Left lung (tissue), 10 donors: Measurements from ENCODE around the gene ACVR1B. TPM values are rescaled to one million over a fixed set of nuclear protein-coding genes. Genes with fewer than 3 reads are reported as not detected.
A peak's percentile ranks its signal among the peaks of the same experiment; 100 is the strongest.

ENCODE experiments used
- ATAC-seq: fragments of 200-7000 bp; cut with Tn5 transposase; one replicate; pipeline ENCODE4 v1.9.1; 2020; ENCODE audit warnings: moderate library complexity
- DNase-seq, 4 donors: peaks; one replicate each; pipeline ENCODE4 v3.0.0-alpha.2; 2013 to 2020
- H3K27ac ChIP-seq, 2 donors: fragments of 200-600 bp; sonication (generic) in 1 of 2; one replicate each; pipeline versions ENCODE4 v1.5.0 to v1.8.0; 2020 to 2021
- H3K27me3 ChIP-seq, 2 donors: fragments of 200-600 bp; sonication (generic) in 1 of 2; one replicate each; pipeline versions ENCODE4 v1.5.0 to v1.8.0; 2020 to 2021
- H3K36me3 ChIP-seq, 2 donors: fragments of 200-600 bp; sonication (generic) in 1 of 2; one replicate each; pipeline versions ENCODE4 v1.5.0 to v1.8.0; 2020 to 2021
- H3K4me1 ChIP-seq, 2 donors: fragments of 200-600 bp; one replicate each; pipeline ENCODE4 v1.8.0; 2021
- H3K4me3 ChIP-seq, 2 donors: fragments of 200-600 bp; sonication (generic) in 1 of 2; one replicate each; pipeline versions ENCODE4 v1.5.0 to v1.8.0; 2020 to 2021; ENCODE audit warnings: mild to moderate bottlenecking in 1 of 2
- H3K9me3 ChIP-seq, 2 donors: fragments of 200-600 bp; sonication (generic) in 1 of 2; one replicate each; pipeline versions ENCODE4 v1.5.0 to v1.8.0; 2020 to 2021
- CTCF ChIP-seq, 2 donors: fragments of 200-600 bp; sonication (generic) in 1 of 2; IDR thresholded peaks; one replicate each; pipeline versions ENCODE4 v1.5.0 to v1.8.0; 2021; ENCODE audit warnings: antibody characterized with exemption in 2 of 2
- intact Hi-C, 2 donors: fragments of 100-400 bp; cut with DNase I; formaldehyde crosslinking; loops; one replicate each; pipeline versions ENCODE4 v1.11.2 to v1.14.2; 2022
- polyA plus RNA-seq, 6 donors: library from polyadenylated mRNA; unstranded; fragments of 120-200 nt; gene quantifications; one replicate each; pipeline ENCODE4 v1.2.1, GENCODE V29; 2013; ENCODE audit not compliant: insufficient read length in 6 of 6
- total RNA-seq, 2 donors: library from RNA; stranded (reverse); fragmentation: NEBNext Ultra II Directional; extraction: Animal tissue kit (Norgen Biotek cat#: 25700); gene quantifications; one replicate each; pipeline ENCODE4 v1.2.1, GENCODE V29; 2021
- donor health status: DM: no; HTN: yes; CAD: no.
- donor health status: DM: no; HTN: no; CAD: no.

The ACVR1B gene
- total and polyA plus RNA-seq, 8 donors: 13.2 to 26.6 (median 16.5) TPM

GRCh38 chr12:51911788-51912711 lies 39.4 kb upstream of the ACVR1B start:
- ATAC-seq (peak; percentile 77), DNase-seq (peak in 1 of 4 donors; percentile 87)
- intact Hi-C loops: no loop called here
- no peaks in the 10 kb centered on the region for H3K9me3 ChIP-seq
- H3K4me1 ChIP-seq: peaks cover 16 to 65% of the 10 kb centered on the region in 2 donors
- H3K4me3 ChIP-seq: peak overlapping the region in 1 of 2 donors; percentile 38
- TF ChIP-seq CTCF (IDR thresholded peaks at IDR 0.05): no peak
- H3K27ac ChIP-seq: peak overlapping the region; percentile 59 to 87
- peaks cover 0 to 20% of the 10 kb centered on the region in 2 donors for H3K36me3 ChIP-seq
- H3K27me3 ChIP-seq: peaks cover 9 to 22% of the 10 kb centered on the region in 2 donors

- intact Hi-C loops: no loop called here
- H3K27me3 ChIP-seq: peaks cover 0 to 9% of the 10 kb centered on the region in 2 donors
- no peaks in the 10 kb centered on the region for H3K9me3 ChIP-seq
- no peak for TF ChIP-seq CTCF (IDR thresholded peaks at IDR 0.05)
- peaks cover 16 to 65% of the 10 kb centered on the region in 2 donors for H3K4me1 ChIP-seq
- ATAC-seq (no peak), DNase-seq (no peak)
- peak overlapping the region in 1 of 2 donors; percentile 38 for H3K4me3 ChIP-seq
- peaks cover 0 to 20% of the 10 kb centered on the region in 2 donors for H3K36me3 ChIP-seq
- H3K27ac ChIP-seq: peak overlapping the region; percentile 59 to 87
These were observed 38.1 kb upstream of the ACVR1B start for GRCh38 chr12:51913071-51914033.

GRCh38 chr12:51914034-51914923 lies 37.2 kb upstream of the ACVR1B start:
- Histone ChIP-seq H3K27me3 (no peaks in the 10 kb centered on the region), H3K27ac (peak overlapping the region in 1 of 2 donors; percentile 87), H3K9me3 (no peaks in the 10 kb centered on the region), H3K36me3 (peaks cover 0 to 25% of the 10 kb centered on the region in 2 donors), H3K4me1 (peaks cover 16 to 65% of the 10 kb centered on the region in 2 donors), H3K4me3 (peak overlapping the region in 1 of 2 donors; percentile 38)
- DNase-seq (no peak), ATAC-seq (no peak)
- intact Hi-C loops: no loop called here
- TF ChIP-seq CTCF (IDR thresholded peaks at IDR 0.05): no peak

GRCh38 chr12:51915003-51915625 lies 36.4 kb upstream of the ACVR1B start:
- H3K27me3 ChIP-seq: no peaks in the 10 kb centered on the region
- peaks cover 0 to 33% of the 10 kb centered on the region in 2 donors for H3K36me3 ChIP-seq
- TF ChIP-seq CTCF (IDR thresholded peaks at IDR 0.05): no peak
- no peaks in the 10 kb centered on the region for H3K9me3 ChIP-seq
- intact Hi-C loops: no loop called here
- ATAC-seq: no peak
- no peak overlapping the region for H3K4me3 ChIP-seq
- DNase-seq: no peak
- peaks cover 16 to 61% of the 10 kb centered on the region in 2 donors for H3K4me1 ChIP-seq
- no peak overlapping the region for H3K27ac ChIP-seq
